Neural progenitor cell (in vitro differentiated cells): ENCODE measurements around the gene KCNMB4. TPM values are rescaled to one million over a fixed set of nuclear protein-coding genes. Genes with fewer than 3 reads are reported as not detected.

ENCODE experiments used
- DNase-seq: peaks from one replicate; pipeline ENCODE4 v3.0.0-alpha.2; 2016; ENCODE audit warnings: low spot score
- H2AFZ ChIP-seq: fragments of 200-600 bp; sonication (generic); replicated peaks from 2 replicates; pipeline ENCODE4 v1.6.1; 2016; ENCODE audit warnings: antibody characterized with exemption
- H3F3A ChIP-seq: fragments of 200-600 bp; sonication (generic); 2 replicates; pipeline ENCODE4 v1.6.1; 2016; ENCODE audit warnings: antibody characterized with exemption, low read depth
- H3K27ac ChIP-seq: fragments of 200-600 bp; sonication (generic); 2 replicates; pipeline ENCODE4 v1.5.1; 2016; ENCODE audit warnings: mild to moderate bottlenecking
- H3K27me3 ChIP-seq: fragments of 200-600 bp; sonication (generic); 2 replicates; pipeline ENCODE4 v1.6.1; 2016; ENCODE audit warnings: mild to moderate bottlenecking, moderate library complexity
- H3K36me3 ChIP-seq: fragments of 200-600 bp; sonication (generic); 2 replicates; pipeline ENCODE4 v1.5.1; 2016
- H3K4me1 ChIP-seq: fragments of 200-600 bp; sonication (generic); 2 replicates; pipeline ENCODE4 v1.6.1; 2016; ENCODE audit warnings: mixed run types
- H3K4me2 ChIP-seq: fragments of 200-600 bp; sonication (generic); 2 replicates; pipeline ENCODE4 v1.6.1; 2016
- H3K4me3 ChIP-seq: fragments of 200-600 bp; sonication (generic); 2 replicates; pipeline ENCODE4 v1.5.1; 2016
- H3K79me2 ChIP-seq: fragments of 200-600 bp; sonication (generic); 2 replicates; pipeline ENCODE4 v1.6.1; 2016; ENCODE audit warnings: low read depth
- H3K9ac ChIP-seq: fragments of 200-600 bp; sonication (generic); 2 replicates; pipeline ENCODE4 v1.6.1; 2016
- H3K9me3 ChIP-seq: fragments of 200-600 bp; sonication (generic); 2 replicates; pipeline ENCODE4 v1.5.1; 2016; ENCODE audit warnings: low read depth
- H4K20me1 ChIP-seq: fragments of 200-600 bp; sonication (generic); 2 replicates; pipeline ENCODE4 v1.6.1; 2016; ENCODE audit warnings: low read depth
- H3K27ac Mint-ChIP-seq: 3 replicates; pipeline ENCODE4 v1.8.0; 2021; ENCODE audit warnings: mixed read lengths
- H3K27me3 Mint-ChIP-seq: 2 replicates; pipeline ENCODE4 v1.8.0; 2022; ENCODE audit warnings: low read depth, mild to moderate bottlenecking, inconsistent platforms, moderate library complexity, mixed read lengths; ENCODE audit not compliant: insufficient read depth
- H3K36me3 Mint-ChIP-seq: 3 replicates; pipeline ENCODE4 v1.8.0; 2021; ENCODE audit warnings: mixed read lengths
- H3K4me1 Mint-ChIP-seq: 3 replicates; pipeline ENCODE4 v1.8.0; 2021; ENCODE audit warnings: mixed read lengths
- H3K4me3 Mint-ChIP-seq: 3 replicates; pipeline ENCODE4 v1.8.0; 2021; ENCODE audit warnings: mild to moderate bottlenecking, moderate library complexity, mixed read lengths
- H3K9me3 Mint-ChIP-seq: 3 replicates; pipeline ENCODE4 v1.8.0; 2020; ENCODE audit warnings: mixed read lengths
- EZH2 ChIP-seq: fragments of 200-600 bp; sonication (generic); IDR thresholded peaks from 2 replicates; pipeline ENCODE4 v1.6.1; 2017; ENCODE audit warnings: antibody characterized with exemption, mild to moderate bottlenecking, moderate library complexity
- EZH2phosphoT487 ChIP-seq: fragments of 200-600 bp; sonication (generic); IDR thresholded peaks from 2 replicates; pipeline ENCODE4 v1.6.1; 2017; ENCODE audit warnings: antibody characterized with exemption
- total RNA-seq: library from RNA; depleted of rRNA; stranded (reverse); fragments of >200 nt; gene quantifications from 2 replicates; pipeline ENCODE4 v1.2.3, GENCODE V29; 2015; ENCODE audit warnings: low replicate concordance
- TF ChIP-seq, protein P1 (sequence below): fragments of 200-600 bp; sonication (generic); IDR thresholded peaks from 2 replicates; pipeline ENCODE4 v1.5.1; 2017; ENCODE audit warnings: antibody characterized with exemption, mild to moderate bottlenecking

Gene KCNMB4
- total RNA-seq, 1 donor from 2014 or later, result 8.5 TPM

GRCh38 chr12:70351076-70351475, 15.0 kb upstream of the KCNMB4 start:
- no peak overlapping the region for H3K9ac ChIP-seq
- no peak for TF ChIP-seq EZH2
- no peak for TF ChIP-seq EZH2phosphoT487
- TF ChIP-seq, protein P1, sequence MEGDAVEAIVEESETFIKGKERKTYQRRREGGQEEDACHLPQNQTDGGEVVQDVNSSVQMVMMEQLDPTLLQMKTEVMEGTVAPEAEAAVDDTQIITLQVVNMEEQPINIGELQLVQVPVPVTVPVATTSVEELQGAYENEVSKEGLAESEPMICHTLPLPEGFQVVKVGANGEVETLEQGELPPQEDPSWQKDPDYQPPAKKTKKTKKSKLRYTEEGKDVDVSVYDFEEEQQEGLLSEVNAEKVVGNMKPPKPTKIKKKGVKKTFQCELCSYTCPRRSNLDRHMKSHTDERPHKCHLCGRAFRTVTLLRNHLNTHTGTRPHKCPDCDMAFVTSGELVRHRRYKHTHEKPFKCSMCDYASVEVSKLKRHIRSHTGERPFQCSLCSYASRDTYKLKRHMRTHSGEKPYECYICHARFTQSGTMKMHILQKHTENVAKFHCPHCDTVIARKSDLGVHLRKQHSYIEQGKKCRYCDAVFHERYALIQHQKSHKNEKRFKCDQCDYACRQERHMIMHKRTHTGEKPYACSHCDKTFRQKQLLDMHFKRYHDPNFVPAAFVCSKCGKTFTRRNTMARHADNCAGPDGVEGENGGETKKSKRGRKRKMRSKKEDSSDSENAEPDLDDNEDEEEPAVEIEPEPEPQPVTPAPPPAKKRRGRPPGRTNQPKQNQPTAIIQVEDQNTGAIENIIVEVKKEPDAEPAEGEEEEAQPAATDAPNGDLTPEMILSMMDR, result no peak
- no peaks in the 10 kb centered on the region for H3K4me1 ChIP-seq
- H2AFZ ChIP-seq, result no peak overlapping the region
- no peaks in the 10 kb centered on the region for H4K20me1 ChIP-seq
- H3K36me3 Mint-ChIP-seq, result peaks cover 19% of the 10 kb centered on the region
- H3K79me2 ChIP-seq, result no peaks in the 10 kb centered on the region
- no peak overlapping the region for H3K4me3 ChIP-seq
- H3K27me3 ChIP-seq, result no peaks in the 10 kb centered on the region
- H3K4me2 ChIP-seq, result no peak overlapping the region
- no peak for DNase-seq
- H3K27ac ChIP-seq, result no peak overlapping the region
- no peak overlapping the region for H3K4me3 Mint-ChIP-seq
- H3K4me1 Mint-ChIP-seq, result no peaks in the 10 kb centered on the region
- H3K36me3 ChIP-seq, result peaks cover 8% of the 10 kb centered on the region
- no peaks in the 10 kb centered on the region for H3F3A ChIP-seq
- no peak overlapping the region for H3K27ac Mint-ChIP-seq
- H3K9me3 Mint-ChIP-seq, result no peaks in the 10 kb centered on the region
- no peaks in the 10 kb centered on the region for H3K9me3 ChIP-seq
- H3K27me3 Mint-ChIP-seq, result no peaks in the 10 kb centered on the region

GRCh38 chr12:70353780-70354660, 12.1 kb upstream of the KCNMB4 start:
- H3K9me3 ChIP-seq, result no peaks in the 10 kb centered on the region
- no peak overlapping the region for H3K27ac ChIP-seq
- H4K20me1 ChIP-seq, result no peaks in the 10 kb centered on the region
- H3K9ac ChIP-seq, result no peak overlapping the region
- H3K27me3 ChIP-seq, result no peaks in the 10 kb centered on the region
- no peaks in the 10 kb centered on the region for H3K9me3 Mint-ChIP-seq
- no peaks in the 10 kb centered on the region for H3K79me2 ChIP-seq
- no peak overlapping the region for H3K27ac Mint-ChIP-seq
- H3K27me3 Mint-ChIP-seq, result no peaks in the 10 kb centered on the region
- no peak for DNase-seq
- H3K4me3 Mint-ChIP-seq, result no peak overlapping the region
- H3K4me1 ChIP-seq, result no peaks in the 10 kb centered on the region
- H3K4me2 ChIP-seq, result no peak overlapping the region
- H3K36me3 Mint-ChIP-seq, result peaks cover 14% of the 10 kb centered on the region
- no peak overlapping the region for H3K4me3 ChIP-seq
- H3K4me1 Mint-ChIP-seq, result no peaks in the 10 kb centered on the region
- no peak overlapping the region for H2AFZ ChIP-seq
- H3K36me3 ChIP-seq, result no peaks in the 10 kb centered on the region
- peaks cover 9% of the 10 kb centered on the region for H3F3A ChIP-seq
- TF ChIP-seq EZH2, result no peak
- TF ChIP-seq, protein P1, result no peak

DNA sequence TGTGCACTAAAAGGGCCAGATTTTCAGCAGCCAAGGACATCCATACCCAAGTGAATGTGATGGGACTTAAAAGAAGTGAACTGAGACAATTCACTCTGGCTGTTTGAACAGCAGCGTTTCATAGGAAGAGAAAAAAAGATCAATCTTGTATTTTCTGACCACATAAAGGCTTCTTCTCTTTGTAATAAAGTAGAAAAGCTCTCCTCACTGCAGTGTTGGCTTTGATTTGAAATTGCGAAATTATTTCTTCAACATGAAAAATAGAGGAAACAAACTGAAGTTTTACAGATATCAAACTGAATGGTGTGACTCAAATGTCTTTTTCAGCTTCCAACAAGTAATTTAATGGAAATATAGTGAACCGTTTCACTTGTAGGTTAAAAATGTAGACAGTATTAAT, 11.3 kb upstream of the KCNMB4 start:
- Mint-ChIP-seq H3K4me3 (no peak overlapping the region), H3K27ac (no peak overlapping the region), H3K36me3 (peaks cover 14% of the 10 kb centered on the region), H3K9me3 (no peaks in the 10 kb centered on the region), H3K4me1 (no peaks in the 10 kb centered on the region), H3K27me3 (no peaks in the 10 kb centered on the region)
- DNase-seq, result no peak
- Histone ChIP-seq H2AFZ (no peak overlapping the region), H3K4me1 (no peaks in the 10 kb centered on the region), H3K27ac (no peak overlapping the region), H3K27me3 (no peaks in the 10 kb centered on the region), H3K79me2 (no peaks in the 10 kb centered on the region), H3K36me3 (no peaks in the 10 kb centered on the region), H3K4me3 (no peak overlapping the region), H3K9me3 (no peaks in the 10 kb centered on the region), H3K9ac (no peak overlapping the region), H4K20me1 (no peaks in the 10 kb centered on the region), H3K4me2 (no peak overlapping the region), H3F3A (peaks cover 9% of the 10 kb centered on the region)
- TF ChIP-seq, protein P1, result no peak
- TF ChIP-seq EZH2 (no peak), EZH2phosphoT487 (no peak)
